ENCODE results near the gene OR4C45.
"Not testable (repeated sequence)": the region's sequence is repeated elsewhere in the genome, so short reads cannot be mapped to it uniquely, and the experiment has no call there.

- TF ChIP-seq CTCF (IDR thresholded peaks at IDR 0.05); POLR2A (IDR thresholded peaks at IDR 0.05); POLR2AphosphoS5 (IDR thresholded peaks at IDR 0.05; ENCODE audit: insufficient read depth in 1 of 2, low read depth in 1 of 2): not testable (repeated sequence)
Measured at GRCh38 chr11:50063056-50063455, 30.4 kb downstream of the OR4C45 start.

Measured in vagina (tissue), 2 donors.